Skeletal muscle tissue (tissue), 5 donors: ENCODE data around the gene PSMA3. TPM values are rescaled to one million over a fixed set of nuclear protein-coding genes. Genes with fewer than 3 reads are reported as not detected.

Source experiments
- H3K27ac ChIP-seq: one replicate; pipeline ENCODE4 v1.7.0; 2013; ENCODE audit warnings: mild to moderate bottlenecking, low read depth, low read length, inconsistent platforms
- H3K27me3 ChIP-seq, 3 donors: one replicate each; pipeline ENCODE4 v1.7.0; 2013; ENCODE audit warnings: low read length in 3 of 3; ENCODE audit not compliant: control insufficient read depth in 3 of 3, insufficient read depth in 3 of 3
- H3K36me3 ChIP-seq, 3 donors: one replicate each; pipeline ENCODE4 v1.7.0; 2013; ENCODE audit warnings: low read length in 3 of 3; ENCODE audit not compliant: control insufficient read depth in 3 of 3, insufficient read depth in 3 of 3
- H3K4me1 ChIP-seq, 3 donors: one replicate each; pipeline ENCODE4 v1.7.0; 2013; ENCODE audit warnings: low read length in 3 of 3, mild to moderate bottlenecking in 3 of 3; ENCODE audit not compliant: control insufficient read depth in 3 of 3, insufficient read depth in 3 of 3
- H3K4me3 ChIP-seq, 3 donors: one replicate each; pipeline ENCODE4 v1.7.0; 2013; ENCODE audit warnings: low read length in 3 of 3
- H3K9ac ChIP-seq, 3 donors: one replicate each; pipeline ENCODE4 v1.7.0; 2013; ENCODE audit warnings: low read length in 3 of 3, mild to moderate bottlenecking in 3 of 3, moderate library complexity in 2 of 3, low read depth in 1 of 3
- H3K9me3 ChIP-seq, 3 donors: one replicate each; pipeline ENCODE4 v1.7.0; 2013; ENCODE audit warnings: low read length in 3 of 3; ENCODE audit not compliant: control insufficient read depth in 3 of 3
- small RNA-seq: library from RNA; depleted of rRNA; stranded (forward); fragments of <200 nt; gene quantifications from one replicate; pipeline ENCODE3, GENCODE V24; 2014
- total RNA-seq: library from RNA; depleted of rRNA; stranded (reverse); fragments of >200 nt; gene quantifications from one replicate; pipeline ENCODE4 v1.2.3, GENCODE V29; 2014
- donor health status: Osteomylitis.

PSMA3 gene
- total RNA-seq, 1 donor from 2014 or later = 39.1 TPM

GRCh38 chr14:58315606-58316005 is 71.0 kb downstream of the PSMA3 start:
- no peaks in the 10 kb centered on the region for H3K27me3 ChIP-seq
- H3K9me3 ChIP-seq = no peaks in the 10 kb centered on the region
- no peak overlapping the region for H3K27ac ChIP-seq
- no peaks in the 10 kb centered on the region for H3K4me1 ChIP-seq
- no peak overlapping the region for H3K9ac ChIP-seq
- H3K4me3 ChIP-seq = no peak overlapping the region
- peaks cover 5 to 12% (median 11%) of the 10 kb centered on the region in 3 donors for H3K36me3 ChIP-seq

Small RNAs within 50 kb of the gene (small RNA-seq; reads per million reads assigned to genes)
- gene RNU6-341P = not detected

Other genes starting within 250 kb of the PSMA3 start
- gene ARMH4, start 92.6 kb upstream of the PSMA3 start, total RNA-seq = 6.8 TPM
- 62.6 TPM for gene ACTR10, start 44.7 kb upstream of the PSMA3 start, total RNA-seq
- 17.7 TPM for gene ARID4A, start 53.7 kb downstream of the PSMA3 start, total RNA-seq
- not detected for gene TOMM20L, start 151.1 kb downstream of the PSMA3 start, total RNA-seq
- 42.3 TPM for gene TIMM9, start 182.7 kb downstream of the PSMA3 start, total RNA-seq
- 9.9 TPM for gene KIAA0586, start 182.9 kb downstream of the PSMA3 start, total RNA-seq